GM23338 (cell line): Measurements from ENCODE around the gene SHISA8.

Experiments
- CREB1 ChIP-seq: fragments of 250-450 bp; sonication (Bioruptor Pico); IDR thresholded peaks from 2 replicates; pipeline ENCODE4 v1.5.0; 2020; ENCODE audit warnings: low read depth, mild to moderate bottlenecking, moderate library complexity
- CTCF ChIP-seq, 2 experiments: fragments of 200-600 bp in 1 of 2; sonication (generic) in 1 of 2; conservative IDR thresholded peaks; 2 replicates each; pipeline versions ENCODE4 v1.5.1 to v1.6.1; 2016 to 2017; ENCODE audit warnings: antibody characterized with exemption in 2 of 2, low read depth in 2 of 2, mild to moderate bottlenecking in 2 of 2, moderate library complexity in 1 of 2
- ETS1 ChIP-seq: IDR thresholded peaks from 2 replicates; pipeline ENCODE4 v1.6.1; 2016; ENCODE audit warnings: antibody characterized with exemption
- EZH2 ChIP-seq: fragments of 200-600 bp; sonication (generic); IDR thresholded peaks from one replicate; pipeline ENCODE4 v1.8.0; 2017; ENCODE audit warnings: antibody characterized with exemption, mild to moderate bottlenecking, low read depth; ENCODE audit not compliant: unreplicated experiment
- EZH2phosphoT487 ChIP-seq: fragments of 200-600 bp; sonication (generic); IDR thresholded peaks from one replicate; pipeline ENCODE4 v1.8.1; 2018; ENCODE audit warnings: antibody characterized with exemption; ENCODE audit not compliant: unreplicated experiment
- JUNB ChIP-seq: IDR thresholded peaks from one replicate; pipeline ENCODE4 v1.6.1; 2016; ENCODE audit warnings: antibody characterized with exemption; ENCODE audit not compliant: unreplicated experiment
- NANOG ChIP-seq: IDR thresholded peaks from 2 replicates; pipeline ENCODE4 v1.6.1; 2016; ENCODE audit warnings: antibody characterized with exemption, borderline replicate concordance
- POLR2AphosphoS5 ChIP-seq: IDR thresholded peaks from 2 replicates; pipeline ENCODE4 v1.6.1; 2016; ENCODE audit warnings: antibody characterized with exemption, low read depth
- REST ChIP-seq: IDR thresholded peaks from one replicate; pipeline ENCODE4 v1.6.1; 2018; ENCODE audit warnings: antibody characterized with exemption; ENCODE audit not compliant: unreplicated experiment
- STAT1 ChIP-seq: IDR thresholded peaks from one replicate; pipeline ENCODE4 v1.6.1; 2016; ENCODE audit warnings: antibody characterized with exemption; ENCODE audit not compliant: unreplicated experiment
- ZNF114 ChIP-seq: fragments of 250-450 bp; sonication (Bioruptor Pico); IDR thresholded peaks from 2 replicates; pipeline ENCODE4 v1.5.0; 2020; ENCODE audit warnings: mild to moderate bottlenecking, moderate library complexity
- ZNF331 ChIP-seq: fragments of 250-450 bp; sonication (Bioruptor Pico); IDR thresholded peaks from 2 replicates; pipeline ENCODE4 v1.5.0; 2020; ENCODE audit warnings: low read depth, mild to moderate bottlenecking, moderate library complexity
- ZNF462 ChIP-seq: fragments of 250-450 bp; sonication (Bioruptor Pico); IDR thresholded peaks from 2 replicates; pipeline ENCODE4 v1.5.0; 2020; ENCODE audit warnings: mild to moderate bottlenecking, moderate library complexity

- no peak for TF ChIP-seq CTCF (conservative IDR thresholded peaks at IDR 0.05; ENCODE audit: low read depth in 2 of 2)
- TF ChIP-seq NANOG, result no peak
- no peak for TF ChIP-seq REST
- TF ChIP-seq ZNF114 (CRISPR knock-in tag), result no peak
- no peak for TF ChIP-seq POLR2AphosphoS5
- no peak for TF ChIP-seq EZH2
- TF ChIP-seq EZH2phosphoT487, result no peak
- TF ChIP-seq CREB1 (CRISPR knock-in tag), result no peak
- no peak for TF ChIP-seq JUNB
- TF ChIP-seq ETS1, result no peak
- TF ChIP-seq ZNF462 (CRISPR knock-in tag), result no peak
- TF ChIP-seq STAT1, result no peak
- no peak for TF ChIP-seq ZNF331 (CRISPR knock-in tag)
Measured at GRCh38 chr22:41929418-41929810, 14.5 kb upstream of the SHISA8 start.
